Neural cell (in vitro differentiated cells): ENCODE measurements around the gene GSK3B.

Experiments
- CTCF ChIP-seq: fragments of 450-650 bp; IDR thresholded peaks from 2 replicates; pipeline ENCODE4 v1.5.1; 2014; ENCODE audit warnings: antibody characterized with exemption, mild to moderate bottlenecking, moderate library complexity; ENCODE audit not compliant: poor library complexity, severe bottlenecking
- EZH2 ChIP-seq: fragments of 200-600, 300-800 bp; shearing (Covaris generic), sonication (generic); IDR thresholded peaks from 2 replicates; pipeline ENCODE4 v1.6.1; 2014; ENCODE audit warnings: antibody characterized with exemption, low read length, borderline replicate concordance, mild to moderate bottlenecking; ENCODE audit not compliant: insufficient read depth, poor library complexity, severe bottlenecking

GRCh38 chr3:119912220-119912619, 182.0 kb downstream of the GSK3B start:
- TF ChIP-seq CTCF (no peak), EZH2 (no peak)
